Retina (tissue), 1 donor: ENCODE measurements around the gene GAB2.

Source experiments
- DNase-seq: peaks from one replicate; pipeline ENCODE4 v3.0.0-alpha.2; 2016

Gene GAB2

DNA sequence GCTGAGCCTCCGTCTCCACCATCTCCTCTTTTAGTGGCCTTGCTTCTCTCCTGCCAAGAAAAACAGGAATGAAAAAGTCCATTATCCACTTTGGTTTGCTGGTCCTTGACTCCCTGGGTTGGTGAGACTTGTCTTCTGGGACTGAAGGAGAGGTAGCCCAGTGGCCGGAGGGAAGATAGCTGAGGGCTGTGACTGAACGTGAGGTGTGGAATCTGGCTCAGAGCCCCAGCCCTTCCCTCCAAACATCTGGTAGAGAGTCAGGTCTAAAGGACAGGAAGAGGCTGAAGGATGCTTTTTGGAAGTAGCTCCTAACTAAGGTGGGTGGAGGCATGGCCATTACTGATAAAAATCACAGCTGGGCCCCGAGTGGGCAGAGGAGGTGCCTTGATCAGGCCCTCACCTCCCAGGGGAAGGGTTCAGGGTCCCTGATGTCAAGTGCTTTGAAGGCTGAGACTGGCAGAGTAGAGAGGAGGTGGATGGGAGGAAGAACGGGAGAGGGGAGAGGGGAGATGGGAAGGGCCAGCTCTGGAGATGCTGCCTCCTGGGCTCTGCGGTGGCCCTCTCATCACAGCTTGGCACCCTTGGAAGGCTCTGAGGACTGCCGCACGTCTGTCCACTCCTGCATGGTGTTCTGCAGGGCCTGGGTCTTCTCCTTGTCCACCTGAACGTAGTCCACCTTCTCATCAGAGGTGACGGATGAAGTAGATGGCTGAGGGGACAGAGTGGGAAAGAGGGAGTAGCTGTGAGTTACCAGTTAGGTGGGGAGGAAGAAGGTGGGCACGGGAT lies 198.7 kb downstream of the GAB2 start:
- no peak for DNase-seq

DNA sequence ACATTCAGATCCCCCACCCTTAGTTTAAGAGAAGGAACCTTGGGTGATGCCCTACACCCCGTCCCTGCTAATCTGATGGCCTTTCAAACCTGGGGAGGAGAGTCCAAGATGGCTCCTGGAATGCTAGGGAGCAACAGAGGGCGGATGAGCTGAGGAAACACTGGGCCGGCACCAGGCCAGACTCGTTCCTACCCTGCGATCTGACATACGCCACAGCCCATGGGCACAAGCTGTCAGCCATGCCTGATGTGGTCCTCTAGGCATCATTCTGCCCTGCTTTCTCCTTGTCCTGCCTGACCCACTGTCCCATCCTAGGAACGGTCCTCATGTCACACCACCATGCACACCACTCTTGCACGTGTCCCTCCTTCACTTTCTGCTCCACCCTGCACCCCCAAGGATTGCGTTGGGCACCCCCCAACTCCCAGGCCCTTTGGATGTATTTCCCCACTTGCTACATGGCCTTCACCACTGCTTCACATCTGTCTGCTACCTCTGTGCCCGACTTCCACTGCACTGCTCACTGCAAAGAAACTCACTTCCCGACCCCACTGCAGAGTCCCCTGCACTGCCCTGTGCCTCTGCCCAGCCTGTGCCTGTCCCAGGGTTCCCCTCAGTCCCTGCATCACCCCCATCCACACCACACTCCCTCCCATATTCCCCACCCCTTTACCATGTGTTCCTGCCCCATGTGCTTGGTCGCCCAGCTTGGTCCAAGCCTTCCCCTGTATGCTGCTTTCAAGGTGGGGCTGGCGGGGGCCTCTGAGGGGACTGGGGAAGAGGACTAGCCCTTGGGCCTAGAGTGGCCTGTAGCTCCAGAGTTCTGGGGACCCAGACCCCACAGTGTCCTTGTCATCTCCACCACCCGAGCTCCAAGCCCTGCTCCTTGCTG lies 199.7 kb downstream of the GAB2 start:
- DNase-seq, result no peak

DNA sequence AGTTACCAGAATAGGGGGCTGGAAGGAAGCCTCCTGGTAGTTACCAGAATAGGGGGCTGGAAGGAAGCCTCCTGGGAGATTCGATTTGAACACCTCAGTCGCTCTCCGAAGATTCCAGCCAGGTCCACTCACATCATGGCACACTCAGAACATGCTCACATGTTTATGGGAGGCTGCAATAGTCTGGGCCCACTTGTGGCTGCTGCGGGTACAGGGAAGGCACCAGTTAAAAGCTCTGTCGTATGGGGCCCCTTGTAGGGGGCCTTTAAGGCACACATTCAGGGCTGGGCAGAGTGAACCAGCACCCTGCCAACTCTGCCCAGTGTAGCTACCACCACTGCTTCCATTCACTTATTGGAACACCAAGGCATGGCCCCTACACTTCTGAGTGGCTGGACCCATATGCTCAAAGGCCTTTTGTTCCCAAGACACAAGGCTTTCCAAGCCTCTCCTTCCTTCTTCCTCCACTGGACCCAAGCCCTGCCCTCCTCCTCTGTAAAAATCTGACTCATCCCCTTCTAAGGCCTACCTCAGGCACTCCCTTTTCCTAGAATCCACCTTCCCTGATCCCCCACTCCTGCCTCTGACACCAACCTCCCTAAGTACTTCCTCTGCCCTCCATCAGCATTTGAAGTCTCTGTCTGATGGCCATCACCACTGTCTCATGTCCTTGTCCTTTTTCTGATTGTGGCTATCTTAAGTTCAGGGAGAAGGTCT lies 200.9 kb downstream of the GAB2 start:
- no peak for DNase-seq

DNA sequence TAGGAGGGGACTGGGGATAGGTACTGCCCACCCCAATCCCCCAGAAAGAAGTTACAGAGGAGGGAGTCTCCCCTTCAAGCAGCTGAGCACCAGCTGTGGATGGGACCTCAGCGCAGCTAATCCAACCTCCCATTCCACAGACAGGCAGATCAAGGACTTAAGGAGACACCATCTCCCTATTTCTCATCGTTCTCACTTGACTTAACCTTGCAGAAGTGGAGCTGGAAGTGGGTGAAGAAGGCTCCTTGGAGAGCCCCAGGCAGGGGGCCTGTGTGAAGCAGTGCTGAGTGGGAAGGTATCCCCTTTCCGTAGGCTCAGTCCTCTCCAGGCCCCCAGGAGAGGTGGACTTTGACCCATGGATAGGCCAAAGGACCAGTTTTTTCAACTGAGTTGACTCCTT lies 201.6 kb downstream of the GAB2 start:
- no peak for DNase-seq

- DNase-seq, result no peak
Measured at GRCh38 chr11:78214331-78215194, 203.1 kb downstream of the GAB2 start.

- no peak for DNase-seq
Measured at GRCh38 chr11:78213526-78214330, 203.9 kb downstream of the GAB2 start.

- no peak for DNase-seq
Measured at GRCh38 chr11:78212586-78213371, 204.8 kb downstream of the GAB2 start.

DNA sequence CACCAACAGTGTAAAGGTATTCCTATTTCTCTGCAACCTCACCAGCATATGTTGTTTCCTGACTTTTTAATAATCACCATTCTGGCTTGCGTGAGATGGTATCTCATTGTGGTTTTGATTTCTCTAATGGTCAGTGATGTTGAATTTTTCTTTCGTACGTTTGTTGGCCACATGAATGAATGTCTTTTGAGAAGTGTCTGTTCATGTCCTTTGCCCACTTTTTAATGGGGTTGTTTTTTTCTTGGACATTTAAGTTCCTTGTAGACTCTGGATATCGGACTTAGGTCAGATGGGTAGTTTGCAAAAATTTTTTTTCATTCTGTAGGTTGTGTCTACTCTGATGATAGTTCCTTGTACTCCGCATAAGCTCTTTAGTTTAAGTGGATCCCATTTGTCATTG lies 206.1 kb downstream of the GAB2 start:
- no peak for DNase-seq

GRCh38 chr11:78210000-78210608 lies 207.5 kb downstream of the GAB2 start:
- no peak for DNase-seq

DNA sequence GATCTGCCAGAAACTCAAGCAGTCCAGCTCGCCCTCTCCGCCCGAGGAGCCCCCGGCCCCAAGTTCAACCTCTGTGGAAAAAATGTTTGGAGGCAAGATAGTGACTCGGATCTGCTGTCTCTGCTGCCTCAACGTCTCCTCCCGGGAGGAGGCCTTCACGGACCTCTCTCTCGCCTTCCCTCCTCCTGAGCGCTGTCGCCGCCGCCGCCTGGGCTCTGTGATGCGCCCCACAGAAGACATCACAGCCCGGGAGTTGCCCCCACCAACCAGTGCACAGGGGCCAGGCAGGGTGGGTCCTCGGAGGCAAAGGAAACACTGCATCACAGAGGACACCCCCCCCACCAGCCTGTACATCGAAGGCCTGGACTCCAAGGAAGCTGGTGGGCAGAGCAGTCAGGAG lies 208.1 kb downstream of the GAB2 start:
- no peak for DNase-seq

DNA sequence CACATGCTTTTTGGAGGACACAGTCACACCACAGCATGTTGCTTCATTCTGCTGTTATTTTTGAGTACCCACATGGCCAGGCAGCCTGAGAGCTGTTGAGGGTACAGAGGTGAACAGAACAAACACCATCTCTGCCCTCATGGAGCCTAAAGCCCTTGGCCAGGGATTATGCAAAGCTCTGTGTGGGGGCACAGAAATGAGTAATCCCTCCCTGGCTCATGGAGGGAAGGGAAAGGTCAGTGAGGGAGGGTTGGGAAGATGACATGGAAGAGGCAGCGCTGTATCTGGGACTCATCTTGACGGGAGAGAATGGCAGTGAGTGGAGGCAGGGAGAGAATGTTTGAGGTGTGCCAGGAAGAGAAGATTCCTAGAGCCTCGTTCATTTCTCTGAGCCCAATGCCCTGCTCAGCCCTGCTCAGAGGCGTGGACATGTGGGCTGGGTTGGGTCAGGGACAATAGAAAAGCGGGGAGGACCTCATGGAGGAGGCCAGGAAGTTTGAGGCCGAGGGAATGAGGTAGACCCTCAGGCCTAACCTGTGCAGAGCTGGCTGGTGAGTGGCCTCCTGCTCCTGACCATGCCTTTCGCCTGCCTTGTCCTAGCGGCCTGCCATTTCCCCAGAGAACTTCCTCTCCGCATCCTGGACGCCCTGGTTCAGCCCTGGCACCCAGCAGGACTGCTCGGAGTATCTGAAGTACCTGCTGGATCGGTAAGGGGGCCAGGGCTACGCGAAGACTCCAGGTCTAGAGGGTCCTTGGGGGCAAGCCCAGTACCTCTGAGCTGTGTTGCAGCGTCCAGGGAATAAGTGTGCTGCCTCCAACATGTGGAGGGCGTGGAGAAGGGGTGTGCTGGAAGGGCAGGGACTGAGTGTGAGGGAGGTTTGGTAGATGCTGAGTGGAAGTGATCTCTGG lies 209.1 kb downstream of the GAB2 start:
- no peak for DNase-seq

- DNase-seq, result no peak
Measured at GRCh38 chr11:78207532-78208256, 209.9 kb downstream of the GAB2 start.

GRCh38 chr11:78205691-78206090 lies 211.9 kb downstream of the GAB2 start:
- DNase-seq, result no peak

DNA sequence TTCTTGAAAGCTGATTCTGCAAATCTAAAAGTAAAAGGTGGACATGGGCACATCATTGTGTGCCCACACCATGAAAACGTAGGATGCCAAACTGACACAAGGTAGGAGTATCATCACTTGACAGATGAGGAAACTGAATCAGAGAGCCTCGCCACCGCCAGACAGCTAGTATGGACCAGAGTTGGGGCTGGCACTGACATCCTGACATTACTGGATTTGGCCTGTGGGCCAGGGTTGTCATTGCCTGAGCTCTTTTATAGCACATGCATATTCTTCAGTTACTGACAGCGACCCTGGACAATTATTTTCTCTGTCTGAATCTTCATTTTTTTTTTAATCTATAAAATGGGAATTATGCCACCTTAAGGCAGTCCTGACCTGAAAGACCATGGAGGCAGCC lies 212.4 kb downstream of the GAB2 start:
- DNase-seq, result no peak

DNA sequence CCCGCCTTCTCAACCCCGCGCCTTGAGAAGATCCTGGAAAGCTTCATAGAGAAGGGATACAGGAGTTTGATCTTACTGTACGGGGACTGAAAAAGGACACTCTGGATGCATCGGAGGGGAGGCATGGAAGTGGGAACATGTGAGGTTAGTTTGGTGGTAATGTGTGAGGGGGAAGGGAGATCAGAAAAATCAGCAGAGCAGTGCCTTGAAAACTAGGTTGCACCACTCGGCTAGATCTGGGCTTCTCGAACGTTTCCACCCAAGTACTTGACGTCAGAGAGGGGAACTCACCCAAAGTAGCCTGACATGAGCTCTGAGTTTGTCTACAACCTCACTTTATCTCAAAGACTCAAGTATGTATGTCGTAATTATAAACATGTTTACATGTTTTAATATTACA lies 214.4 kb downstream of the GAB2 start:
- DNase-seq, result no peak

DNA sequence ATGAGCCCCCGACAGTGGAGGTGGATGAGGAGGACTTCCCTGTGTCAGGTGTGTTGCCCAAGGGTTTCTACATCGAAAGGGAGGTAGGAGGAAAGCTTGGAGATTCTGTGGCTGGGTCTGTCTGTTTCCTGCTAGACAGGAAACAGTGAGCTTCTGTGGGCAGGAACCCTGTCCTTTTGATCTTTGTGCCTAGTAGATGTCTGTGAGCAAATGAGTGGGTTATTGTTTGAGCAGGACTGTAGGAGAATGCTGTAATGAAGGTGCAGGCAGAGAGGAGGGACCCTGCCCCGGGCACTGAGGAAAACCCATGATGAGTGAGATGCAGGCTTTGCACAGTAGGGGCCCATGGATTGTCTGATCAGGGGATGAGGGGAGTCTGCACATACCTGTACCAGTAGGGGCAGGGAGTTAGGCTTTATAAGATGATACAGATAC lies 214.9 kb downstream of the GAB2 start:
- no peak for DNase-seq

GRCh38 chr11:78201096-78201818 lies 216.4 kb downstream of the GAB2 start:
- no peak for DNase-seq

DNA sequence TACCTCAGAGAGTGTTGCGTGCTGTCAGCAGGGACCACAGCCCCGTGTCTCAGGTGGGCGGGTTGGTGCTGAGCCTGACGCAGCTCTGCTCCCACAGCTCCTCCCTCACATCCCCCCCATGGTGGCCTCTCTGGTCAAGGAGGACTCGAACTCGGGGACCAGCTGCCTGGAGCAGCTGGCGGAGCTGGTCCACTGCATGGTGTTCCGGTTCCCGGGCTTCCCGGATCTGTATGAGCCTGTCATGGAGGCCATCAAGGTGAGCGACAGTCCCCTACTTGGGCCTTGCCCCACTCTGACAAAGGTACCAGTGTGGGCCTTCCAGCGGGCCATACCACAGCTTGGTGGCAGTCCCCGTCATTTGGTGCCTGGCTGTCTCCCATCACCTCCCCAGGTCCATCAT lies 217.1 kb downstream of the GAB2 start:
- no peak for DNase-seq
